NCI-H345 (cell line): ENCODE data around the gene DHX34.
A peak's percentile ranks its signal among the peaks of the same experiment; 100 is the strongest.
"Not testable (repeated sequence)": the region's sequence is repeated elsewhere in the genome, so short reads cannot be mapped to it uniquely, and the experiment has no call there.

ENCODE experiments used
- DNase-seq: peaks from one replicate; lab custom pipeline; 2025; lab: John Stamatoyannopoulos, UW

The DHX34 gene

DNA sequence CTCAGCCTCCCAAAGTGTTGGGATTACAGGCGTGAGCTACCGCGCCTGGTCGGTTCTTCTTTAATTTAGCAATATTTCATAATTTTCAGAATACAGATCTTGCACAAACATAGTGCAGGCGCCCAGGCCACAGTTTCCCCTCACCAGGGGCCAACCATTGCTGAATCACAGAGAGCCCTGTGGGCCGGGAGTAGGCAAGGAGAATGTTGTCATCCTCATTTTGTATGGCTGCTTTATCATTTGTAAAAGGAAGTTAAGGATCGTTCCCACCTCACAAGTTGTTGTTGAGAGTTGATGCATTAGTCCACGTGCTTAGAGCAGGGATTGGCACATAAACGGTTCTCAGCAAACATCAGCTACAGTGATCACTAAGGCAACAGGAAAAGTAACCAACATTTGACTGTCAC, 40.0 kb downstream of the DHX34 start:
- DNase-seq, result no peak

DNA sequence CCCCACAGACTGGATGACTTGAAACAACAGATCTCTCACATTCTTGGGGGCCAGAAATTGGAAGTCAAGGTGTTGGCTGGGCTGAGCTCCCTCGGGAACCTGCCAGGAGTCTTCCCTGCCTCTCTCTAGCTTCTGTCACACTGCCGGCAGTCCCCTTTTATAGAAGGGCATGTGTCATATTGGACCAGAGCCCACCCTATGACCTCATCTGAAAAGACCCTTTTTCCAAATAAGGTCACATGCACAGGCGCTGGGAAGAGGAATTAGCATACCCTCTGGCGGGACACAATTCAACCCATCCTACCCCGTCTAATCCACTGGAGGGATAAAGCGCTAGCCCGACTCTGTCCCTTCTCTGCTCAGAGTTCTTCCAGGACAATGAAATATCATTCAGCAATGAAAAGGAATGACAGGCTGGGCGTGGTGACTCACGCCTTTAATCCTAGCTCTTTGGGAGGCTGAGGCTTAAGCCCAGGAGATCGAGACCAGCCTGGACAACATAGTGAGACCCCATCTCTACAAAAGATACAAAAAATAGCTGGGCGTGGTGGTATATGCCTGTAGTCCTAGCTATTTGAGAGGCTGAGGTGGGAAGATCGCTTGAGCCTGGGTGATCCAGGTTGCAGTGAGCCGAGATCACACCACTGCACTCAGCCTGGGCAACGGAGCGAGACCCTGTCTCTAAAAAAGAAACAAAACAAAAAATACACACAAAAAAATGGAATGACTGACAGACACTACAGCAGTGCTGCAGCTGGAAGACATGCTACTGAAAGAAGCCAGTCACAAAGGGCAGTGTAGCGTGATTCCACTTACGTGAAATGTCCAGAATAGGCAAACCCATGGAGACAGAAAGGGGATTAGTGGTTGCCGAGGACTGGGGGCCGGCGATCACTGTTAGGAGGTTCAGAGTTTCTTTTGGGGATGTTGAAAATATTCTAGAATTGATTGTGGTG, 41.7 kb downstream of the DHX34 start:
- DNase-seq, result no peak

DNA sequence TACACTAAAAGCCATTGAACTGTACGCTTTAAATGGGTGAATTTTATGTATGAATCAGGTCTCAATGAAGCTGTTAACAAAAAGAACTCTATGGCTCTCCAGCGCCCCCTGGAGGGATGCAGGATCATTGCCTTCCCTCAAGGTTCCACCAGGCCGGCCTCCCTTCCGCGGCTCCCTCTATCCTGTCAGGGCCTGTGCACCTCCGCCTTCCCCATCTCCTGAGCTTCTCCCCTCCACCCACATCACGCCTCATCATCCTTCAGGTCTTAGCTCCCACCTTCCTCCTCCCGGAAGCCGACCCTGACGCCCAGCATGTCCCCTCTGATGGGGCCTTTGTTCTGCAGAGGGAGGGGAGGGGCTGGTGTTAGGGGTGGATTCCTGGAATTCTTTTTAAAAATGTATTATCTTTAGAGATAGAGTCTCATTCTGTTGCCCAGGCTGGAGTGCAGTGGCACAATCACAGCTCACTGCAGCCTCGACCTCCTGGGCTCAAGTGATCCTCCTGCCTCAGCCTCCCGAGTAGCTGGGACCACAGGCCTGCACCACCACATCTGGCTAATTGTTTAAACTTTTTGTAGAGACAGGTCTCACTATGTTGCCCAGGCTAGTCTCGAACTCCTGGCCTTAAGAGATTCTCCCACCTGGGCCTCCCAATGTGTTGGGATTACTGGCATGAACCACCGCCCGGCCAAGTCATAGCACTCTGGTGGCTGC, 42.6 kb downstream of the DHX34 start:
- peak; percentile 38 for DNase-seq

DNA sequence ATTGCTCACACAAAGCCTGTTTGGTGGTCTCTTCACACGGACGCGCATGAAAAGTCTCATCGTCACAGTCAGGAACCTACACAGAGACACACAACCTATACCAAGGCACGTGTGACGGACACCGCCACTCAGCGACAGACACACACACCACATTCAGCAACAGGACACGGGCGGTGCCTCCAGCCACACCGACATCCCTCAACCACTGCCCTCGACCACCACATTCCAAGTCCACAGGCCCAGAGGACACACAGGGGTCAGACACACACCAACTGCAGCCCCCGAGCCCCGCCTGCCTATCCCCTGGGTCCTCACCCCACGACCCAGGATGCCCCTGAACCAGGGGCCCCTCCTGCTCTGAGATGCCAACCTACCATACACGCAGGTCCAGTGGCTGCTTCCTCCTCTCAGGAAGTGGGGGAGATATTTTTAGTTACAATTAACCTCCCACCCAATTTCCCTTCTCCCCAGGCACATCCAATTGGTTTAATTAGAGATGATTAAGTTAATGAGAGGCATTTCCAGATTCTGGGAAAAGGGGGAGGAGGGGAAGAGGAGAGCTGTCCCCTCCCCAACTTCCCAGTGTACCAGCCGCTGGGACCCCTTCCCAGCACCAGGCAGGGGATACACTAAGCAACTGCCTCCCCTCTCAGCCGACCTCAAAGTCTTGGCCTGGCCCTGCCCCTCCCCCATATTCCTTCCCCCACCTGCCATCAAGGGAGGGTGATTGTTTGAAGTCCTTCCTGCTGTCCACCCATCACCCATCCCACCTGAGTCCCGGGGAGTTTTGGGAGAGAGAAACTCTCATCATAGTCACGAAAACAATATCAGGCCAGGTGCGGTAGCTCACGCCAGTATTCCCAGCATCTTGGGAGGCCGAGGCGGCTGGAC, 49.8 kb downstream of the DHX34 start:
- DNase-seq, result no peak

DNA sequence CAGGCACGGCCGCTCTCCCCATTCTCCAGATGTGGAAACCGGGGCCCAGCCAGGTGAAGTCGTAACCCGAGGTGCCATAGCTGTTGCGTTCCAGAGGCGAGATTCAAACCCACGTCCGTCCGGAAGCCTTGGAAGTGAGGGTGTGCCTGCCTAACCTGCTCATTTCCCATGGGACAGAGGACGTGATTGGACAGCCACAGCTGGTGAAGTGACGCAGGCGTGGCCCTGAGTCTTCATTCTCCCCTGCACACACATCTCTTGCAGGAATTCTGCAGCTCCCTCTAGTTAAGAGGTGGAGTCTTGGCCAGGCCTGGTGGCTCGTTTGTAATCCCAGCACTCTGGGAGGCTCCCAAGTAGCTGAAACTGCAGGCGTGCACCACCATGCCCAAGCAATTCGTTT, 53.4 kb downstream of the DHX34 start:
- no peak for DNase-seq

DNA sequence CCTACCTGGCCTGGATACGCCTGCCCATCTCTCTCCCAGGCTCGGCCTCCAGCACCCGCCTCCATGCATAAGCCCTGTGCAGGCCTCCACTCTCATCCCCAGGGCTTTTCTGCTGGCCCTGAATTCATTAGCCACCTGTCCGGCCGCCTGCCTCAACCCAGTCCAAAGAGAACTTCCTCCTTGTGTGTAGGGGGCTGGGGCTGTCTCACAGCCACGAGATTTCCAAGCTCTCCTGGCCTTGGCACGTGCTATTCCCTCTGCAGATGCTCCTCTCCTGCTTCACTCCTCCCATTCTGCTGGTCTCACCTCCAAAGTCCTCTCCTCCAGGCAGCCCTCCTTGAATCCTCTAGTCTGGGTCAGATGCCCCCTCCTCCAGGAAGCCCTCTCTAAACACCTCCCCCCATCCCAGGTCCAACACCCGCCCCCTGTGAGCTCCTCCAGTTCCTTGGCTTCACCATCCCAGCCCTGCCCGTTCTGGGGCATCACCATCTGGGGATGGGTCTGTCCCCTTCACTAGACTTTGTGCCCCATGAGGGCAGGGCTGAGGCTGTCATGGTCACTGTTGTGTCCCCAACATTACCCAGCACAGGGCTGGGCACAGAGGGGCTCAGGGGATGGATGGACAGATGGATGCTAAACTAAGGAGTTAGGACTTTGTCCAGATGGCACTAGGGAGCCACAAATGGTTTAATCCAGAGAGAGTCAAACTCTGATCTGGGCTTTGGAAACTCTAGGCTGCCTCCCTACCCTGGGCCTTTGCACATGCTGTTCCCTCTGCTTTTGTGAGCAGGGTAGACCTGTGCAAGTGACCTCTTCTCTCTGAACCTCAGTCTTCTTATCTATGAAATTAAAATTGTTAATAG, 55.5 kb downstream of the DHX34 start:
- DNase-seq, result no peak

DNA sequence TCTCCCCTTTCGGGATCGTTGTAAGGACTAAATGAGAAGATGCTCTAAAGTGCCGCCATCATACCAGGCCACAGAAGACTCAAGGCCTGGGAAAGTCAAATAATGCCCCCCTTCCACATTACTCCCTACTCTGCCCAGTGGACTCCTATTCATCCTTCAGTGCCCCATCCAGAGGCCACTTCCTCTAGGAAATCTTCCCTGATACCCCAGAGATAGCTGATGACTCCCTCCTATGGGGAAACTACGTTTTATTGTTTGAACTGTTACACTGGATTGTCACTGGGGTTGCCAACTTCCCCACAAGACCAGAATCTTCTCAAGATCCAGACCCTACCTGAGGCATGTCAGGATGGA, 56.1 kb downstream of the DHX34 start:
- no peak for DNase-seq

DNA sequence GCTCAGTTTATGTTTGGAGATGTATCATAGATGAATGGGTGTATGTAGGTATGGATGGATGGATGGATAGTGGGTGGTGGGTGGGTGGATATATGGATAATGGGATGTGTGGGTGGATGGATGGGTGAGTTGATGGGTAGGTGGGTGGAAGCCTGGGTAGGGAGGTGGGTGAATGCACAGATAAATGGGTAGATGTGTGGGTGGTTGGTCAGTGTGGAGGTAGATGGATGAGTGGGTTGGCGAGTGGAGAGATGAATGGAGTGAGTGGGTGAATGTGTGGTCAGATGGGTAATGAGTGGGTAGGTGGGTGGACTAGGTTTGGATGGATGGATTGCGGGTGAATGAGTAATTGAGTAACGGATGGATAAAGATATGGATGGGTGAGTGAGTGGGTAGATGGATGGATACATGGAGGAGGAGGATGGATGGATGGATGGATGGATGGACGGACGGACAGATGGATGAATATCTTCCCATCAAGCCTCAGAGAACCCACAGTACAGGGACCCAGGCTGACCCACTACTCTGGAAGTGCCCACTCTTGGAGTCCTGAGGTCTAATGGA, 56.8 kb downstream of the DHX34 start:
- DNase-seq, result no peak

DNA sequence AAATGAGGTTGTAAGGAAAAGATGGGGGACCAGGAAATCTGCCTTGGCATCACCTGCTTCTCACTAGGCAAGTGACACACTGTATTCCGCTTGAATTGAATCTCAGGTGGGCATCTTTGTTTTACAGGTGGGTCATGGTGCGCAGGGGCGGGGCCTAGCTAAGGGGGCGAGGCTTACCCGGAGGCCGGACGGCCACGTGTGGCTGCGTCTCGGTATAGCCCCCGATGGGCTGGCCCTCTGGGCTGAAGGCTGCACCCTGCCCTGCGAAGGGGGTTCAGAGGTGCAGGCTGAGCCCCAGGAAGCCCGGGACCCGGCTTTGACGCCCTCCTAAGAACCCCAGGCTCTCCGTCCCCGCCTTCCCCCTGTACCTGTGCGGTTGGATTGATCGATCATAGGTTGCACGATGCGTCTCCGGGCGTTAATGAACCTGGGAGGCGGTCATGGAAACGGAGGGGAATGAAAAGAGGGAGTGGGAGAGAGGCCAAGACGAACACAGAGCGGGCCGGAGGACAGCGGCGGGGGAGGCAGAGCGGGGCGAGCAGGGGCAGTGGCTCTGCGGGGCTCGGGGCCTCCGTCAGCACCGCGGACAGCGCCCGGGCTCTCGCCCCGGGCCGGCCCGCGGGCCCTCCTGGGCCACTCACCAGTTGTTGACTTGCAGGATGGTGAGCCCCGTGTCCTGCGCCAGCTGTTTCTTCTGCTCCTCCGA, 57.7 kb downstream of the DHX34 start:
- DNase-seq, result no peak

DNA sequence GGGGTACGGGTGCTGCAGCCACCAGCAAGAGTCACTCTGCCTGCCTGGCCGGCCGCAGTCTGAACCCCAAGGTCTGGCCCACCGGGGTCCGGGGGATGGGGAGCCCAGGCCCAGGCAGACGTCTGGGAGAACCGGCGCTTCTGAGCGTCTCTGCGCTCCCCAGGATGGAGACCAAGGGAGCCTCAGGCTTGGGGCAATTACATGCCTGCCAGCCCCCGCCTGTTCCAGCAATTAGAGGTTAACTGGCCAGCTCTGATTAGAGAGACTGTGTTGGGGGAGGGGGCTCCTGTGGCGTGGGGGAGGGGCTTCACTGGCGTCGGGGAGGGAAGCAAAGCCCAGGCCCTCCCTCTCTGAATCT, 58.3 kb downstream of the DHX34 start:
- DNase-seq, result no peak

DNA sequence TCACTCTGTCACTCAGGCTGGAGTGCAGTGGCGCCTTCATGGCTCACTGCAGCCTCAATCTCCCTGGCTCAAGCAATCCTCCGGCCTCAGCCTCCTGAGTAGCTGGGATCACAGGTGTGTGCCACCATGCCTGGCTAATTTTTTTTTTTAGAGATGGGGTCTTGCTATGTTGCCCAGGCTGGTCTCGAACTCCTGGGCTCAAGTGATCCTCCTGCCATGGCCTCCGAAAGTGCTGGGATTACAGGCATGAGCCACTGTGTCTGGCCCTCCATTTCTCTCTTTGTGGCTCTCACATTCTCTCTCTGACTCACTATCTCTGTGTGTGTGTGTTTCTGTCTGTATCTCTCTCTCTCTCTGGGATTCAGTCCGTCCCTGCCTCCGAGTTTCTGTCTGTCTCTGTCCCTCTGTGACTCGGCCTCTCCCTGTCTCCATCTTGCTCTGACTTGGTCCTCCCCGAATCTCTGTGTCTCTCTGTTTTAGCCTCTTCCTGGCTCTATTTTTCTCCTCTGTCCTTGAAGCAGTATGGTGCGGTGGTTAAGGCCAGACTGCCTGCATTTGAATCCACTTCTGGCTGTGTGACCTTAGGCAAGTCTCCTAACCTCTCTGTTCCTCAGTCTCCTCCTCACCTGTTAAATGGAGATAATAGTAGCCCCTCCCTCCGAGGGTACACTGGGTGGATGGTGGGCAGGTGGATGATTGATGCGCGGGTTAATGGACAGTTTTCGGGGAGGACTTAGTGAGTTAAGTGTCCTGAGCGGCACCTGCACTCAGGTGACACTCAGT, 59.2 kb downstream of the DHX34 start:
- no peak for DNase-seq

DNA sequence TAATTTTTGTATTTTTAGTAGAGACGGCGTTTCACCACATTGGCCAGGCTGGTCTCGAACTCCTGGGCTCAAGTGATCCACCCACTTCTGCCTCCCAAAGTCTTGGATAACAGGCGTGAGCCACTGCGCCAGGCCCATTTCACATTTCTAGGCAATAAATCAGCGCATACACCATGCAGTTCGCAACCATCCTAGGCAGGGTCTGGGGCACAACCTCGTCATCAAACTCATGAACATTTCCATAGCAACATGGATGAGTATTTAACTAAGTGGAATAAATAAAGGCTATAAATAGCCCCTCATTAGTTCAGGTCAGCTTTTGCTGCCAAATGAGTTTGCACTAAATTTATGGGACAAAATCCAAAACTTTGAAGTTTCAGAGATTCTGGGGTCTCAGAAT, 62.0 kb downstream of the DHX34 start:
- no peak for DNase-seq

DNA sequence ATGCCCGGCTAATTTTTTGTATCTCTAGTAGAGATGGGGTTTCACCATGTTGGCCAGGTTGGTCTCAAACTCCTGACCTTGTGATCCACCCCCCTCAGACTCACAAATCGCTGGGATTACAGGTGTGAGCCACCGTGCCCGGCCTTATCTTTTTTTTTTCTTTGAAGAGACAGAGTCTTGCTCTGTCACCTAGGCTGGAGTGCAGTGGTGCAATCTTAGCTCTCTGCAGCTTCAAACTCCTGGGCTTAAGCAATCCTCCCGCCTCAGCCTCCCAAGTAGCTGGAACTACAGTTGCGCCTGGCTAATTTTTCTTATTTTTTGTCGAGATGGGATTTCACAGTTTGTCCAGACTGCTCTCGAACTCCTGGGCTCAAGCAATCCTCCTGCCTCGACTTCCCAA, 62.6 kb downstream of the DHX34 start:
- DNase-seq, result not testable (repeated sequence)

DNA sequence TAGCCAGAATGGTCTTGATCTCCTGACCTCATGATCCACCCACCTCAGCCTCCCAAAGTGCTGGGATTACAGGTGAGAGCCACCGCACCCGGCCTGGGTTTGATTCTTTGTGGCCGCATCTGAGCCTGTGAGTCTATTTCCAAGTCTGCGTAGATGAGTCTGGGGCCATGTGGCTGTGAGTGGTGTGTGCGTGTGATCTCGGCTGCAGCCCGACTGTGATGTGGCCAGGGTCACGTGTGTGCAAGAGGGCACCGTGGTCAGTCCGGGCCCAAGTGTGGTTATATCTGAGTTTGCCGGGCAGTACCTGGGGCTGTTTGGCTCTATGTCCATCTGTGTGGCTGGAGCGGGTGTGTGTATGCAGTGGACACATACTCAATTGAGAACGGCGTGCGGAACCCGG, 64.8 kb downstream of the DHX34 start:
- no peak for DNase-seq

DNA sequence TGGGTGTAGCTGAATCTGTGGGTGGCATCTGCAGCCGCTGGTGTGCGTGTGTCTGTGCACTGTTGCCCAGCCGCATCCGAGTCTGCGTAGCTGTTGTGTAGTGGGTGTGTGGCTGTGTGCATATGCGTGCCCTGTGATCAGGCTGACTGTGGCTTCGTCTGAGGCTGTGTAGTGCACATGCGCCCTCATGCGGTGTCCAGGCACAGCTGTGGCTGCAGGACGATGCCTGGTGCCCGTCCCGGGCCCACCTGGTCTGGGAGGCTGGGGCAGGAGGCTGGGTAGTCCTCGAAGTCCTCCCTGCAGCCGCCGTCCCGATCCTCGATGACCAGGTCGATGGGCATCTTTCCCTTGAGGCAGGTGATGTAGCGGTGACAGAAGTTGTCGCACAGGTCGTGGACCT, 65.4 kb downstream of the DHX34 start:
- DNase-seq, result peak; percentile 21

DNA sequence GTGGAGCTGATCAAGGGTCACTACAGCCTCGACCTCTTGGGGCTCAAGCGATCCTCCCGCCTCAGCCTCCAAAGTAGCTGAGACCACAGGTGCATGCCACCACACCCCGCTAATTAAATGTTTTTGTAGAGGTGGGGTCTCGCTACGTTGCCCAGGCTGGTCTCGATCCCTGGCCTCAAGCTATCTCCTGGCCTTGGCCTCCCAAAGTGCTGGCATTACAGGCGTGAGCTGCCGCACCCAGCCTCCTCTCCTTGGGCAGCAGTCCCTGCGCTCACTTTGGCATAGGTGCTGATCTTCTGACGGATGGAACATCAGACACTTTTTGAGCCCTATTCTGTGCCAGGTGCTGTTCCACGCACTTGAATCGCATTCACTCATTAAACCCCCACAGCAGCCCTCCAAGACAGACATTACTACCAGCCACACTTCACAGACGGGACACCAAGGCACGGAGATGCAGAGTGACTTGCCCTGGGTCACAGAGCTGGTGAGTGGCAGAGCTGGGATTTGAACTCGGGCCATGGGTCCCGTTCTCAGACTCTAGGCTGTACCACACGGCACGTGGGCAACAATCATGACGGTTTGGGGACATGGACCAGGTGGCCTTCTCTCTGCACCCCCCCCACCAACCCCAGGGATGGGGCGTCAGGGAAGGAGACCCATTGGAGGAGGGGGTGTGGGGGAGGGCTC, 67.0 kb downstream of the DHX34 start:
- DNase-seq, result no peak

DNA sequence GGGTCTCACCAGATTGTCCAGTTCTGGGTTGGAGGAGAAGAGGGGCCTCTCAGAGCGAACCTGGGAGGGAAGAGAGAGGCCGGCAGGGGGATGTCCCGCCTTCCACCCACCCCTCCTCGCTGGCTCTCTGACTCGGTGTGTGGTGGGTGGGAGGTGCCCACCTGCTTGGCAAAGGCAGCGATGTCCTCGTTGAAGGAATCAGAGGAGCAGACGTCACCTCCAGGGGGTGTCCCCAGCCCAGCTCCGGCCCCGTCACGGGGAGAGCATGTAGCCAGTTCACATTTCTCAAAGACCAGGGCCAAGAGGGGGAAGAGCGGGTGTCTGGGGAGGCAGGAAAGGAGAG, 67.5 kb downstream of the DHX34 start:
- DNase-seq, result no peak

DNA sequence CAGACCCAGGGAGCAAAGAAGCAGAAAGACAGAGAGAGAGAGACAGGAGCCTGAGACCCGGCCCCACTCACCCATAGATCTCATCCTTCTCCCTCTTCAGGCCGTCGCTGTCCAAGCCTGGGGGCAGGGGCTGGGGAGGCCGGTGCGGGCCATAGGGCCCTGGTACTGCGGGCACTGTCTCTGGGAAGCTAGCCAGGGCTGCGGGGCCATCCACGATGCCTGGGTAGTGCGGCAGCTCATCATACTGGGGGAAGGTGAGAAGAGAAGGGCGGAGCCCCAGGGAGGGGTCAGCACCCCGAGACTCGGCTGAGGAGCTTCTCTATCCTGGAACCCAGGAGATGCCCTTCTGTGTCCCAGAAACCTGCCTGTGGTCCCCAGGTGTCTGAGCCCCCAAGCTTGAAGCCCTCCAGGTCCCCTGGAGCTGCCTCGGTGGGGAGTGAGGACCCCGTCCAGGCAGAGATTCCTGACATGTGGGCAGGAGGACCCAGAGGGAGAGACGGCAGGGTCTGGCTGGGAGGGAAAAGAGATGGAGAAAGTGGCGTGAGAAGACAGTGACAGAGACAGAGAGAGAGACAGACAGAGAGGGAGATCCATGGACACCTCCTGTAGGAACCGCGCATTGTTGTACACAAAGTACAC, 68.1 kb downstream of the DHX34 start:
- DNase-seq, result no peak
